Myocyte (in vitro differentiated cells): Measurements from ENCODE around the gene AMH. TPM values are rescaled to one million over a fixed set of nuclear protein-coding genes. Genes with fewer than 3 reads are reported as not detected.

Experiments
- DNase-seq: peaks from one replicate; pipeline ENCODE4 v3.0.0-alpha.2; 2012; ENCODE audit warnings: low read depth
- total RNA-seq: library from RNA; depleted of rRNA; stranded (reverse); fragments of >200 nt; gene quantifications from 2 replicates; pipeline ENCODE4 v1.2.3, GENCODE V29; 2014

The AMH gene
- total RNA-seq, 1 donor from 2014 or later = 5.1 TPM

GRCh38 chr19:2234996-2235380 lies 14.1 kb upstream of the AMH start:
- no peak for DNase-seq

GRCh38 chr19:2235381-2236063 lies 13.6 kb upstream of the AMH start:
- peak; percentile 37 for DNase-seq

- DNase-seq = no peak
Observed at GRCh38 chr19:2236064-2236313, 13.1 kb upstream of the AMH start.

- DNase-seq = peak; percentile 98
Observed at GRCh38 chr19:2236314-2237050, 12.6 kb upstream of the AMH start, which contains the start of the genes PLEKHJ1 and SF3A2. TSS of gene PLEKHJ1 (minus strand) at chr19:2236329. CDS start at chr19:2236248, 81 bp downstream. TSS of gene SF3A2 (plus strand) at chr19:2236824. CDS start at chr19:2243419, 6,595 bp downstream.

- no peak for DNase-seq
Observed at GRCh38 chr19:2237051-2237868, 11.9 kb upstream of the AMH start.

- DNase-seq = no peak
Observed at GRCh38 chr19:2237869-2238153, 11.3 kb upstream of the AMH start.

- no peak for DNase-seq
Observed at GRCh38 chr19:2239173-2239572, 9.9 kb upstream of the AMH start.

DNA sequence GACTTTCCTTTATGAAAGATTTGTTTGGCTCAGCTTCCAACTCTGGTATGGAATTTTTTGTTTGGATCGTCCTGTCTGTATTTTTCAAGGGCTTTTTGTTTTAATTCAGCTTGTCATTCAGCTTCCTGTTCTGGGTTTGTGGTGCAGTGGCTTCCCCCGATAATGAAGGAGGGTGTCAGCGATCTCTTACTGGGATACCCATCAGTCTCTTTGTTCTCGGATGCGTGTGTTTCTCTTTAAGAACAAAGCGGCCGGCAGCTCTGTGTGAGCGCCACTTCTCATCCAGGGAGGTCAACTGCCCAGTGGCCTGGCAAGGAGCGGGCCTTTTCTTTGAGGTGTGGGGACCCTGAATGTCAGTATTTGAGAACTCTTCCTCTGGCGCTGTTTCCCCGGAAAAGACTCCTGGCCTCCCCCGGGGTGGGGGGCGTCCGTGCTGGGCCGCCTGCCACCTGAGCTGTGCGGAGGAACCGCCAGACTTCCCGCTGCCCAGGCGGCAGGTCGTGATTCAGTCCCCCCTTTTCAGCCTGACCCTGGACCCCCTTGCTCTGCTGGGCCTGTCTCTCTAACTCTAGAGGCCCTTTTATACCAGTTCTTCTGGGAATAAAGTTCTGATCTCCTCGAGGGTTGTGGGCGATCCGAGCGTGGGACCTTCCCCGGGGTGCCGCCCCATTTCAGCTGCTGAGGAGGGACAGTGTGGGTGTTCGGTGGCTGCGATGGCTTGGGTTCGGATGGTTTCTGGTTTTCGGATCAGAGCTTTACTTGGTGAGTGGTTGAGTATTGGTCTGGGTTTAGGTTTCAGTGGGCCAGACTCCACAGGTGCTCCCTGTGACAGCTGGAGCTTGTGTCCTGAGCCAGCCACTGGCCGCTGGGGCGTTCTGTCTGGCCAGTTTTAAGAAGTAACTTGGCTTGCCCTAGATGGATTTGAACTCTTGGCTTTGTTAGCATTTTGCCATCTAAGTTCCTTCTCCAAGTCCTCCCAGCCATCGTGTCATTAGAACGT lies 9.1 kb upstream of the AMH start:
- DNase-seq = peak; percentile 91

- DNase-seq = peak; percentile 54
Observed at GRCh38 chr19:2240881-2241760, 8.0 kb upstream of the AMH start.

DNA sequence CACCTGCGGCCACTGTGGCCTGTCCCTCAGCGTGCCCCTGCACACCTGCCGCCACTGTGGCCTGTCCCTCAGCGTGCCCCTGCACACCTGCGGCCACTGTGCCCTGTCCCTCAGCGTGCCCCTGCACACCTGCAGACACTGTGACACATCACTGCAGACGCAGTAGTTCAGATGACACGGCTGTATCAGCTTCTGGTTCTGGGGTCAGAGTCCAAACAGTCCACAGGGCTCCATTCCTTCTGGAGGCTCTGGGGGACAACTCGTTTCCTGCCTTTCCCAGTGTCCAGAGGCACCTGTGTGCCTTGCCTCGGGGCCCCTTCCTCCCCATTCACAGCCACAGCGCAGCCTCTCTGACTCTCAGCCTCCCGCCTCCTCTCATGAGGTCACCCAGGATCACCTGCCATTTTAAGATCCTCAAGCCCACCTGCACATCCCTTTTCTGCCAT lies 7.0 kb upstream of the AMH start:
- no peak for DNase-seq

GRCh38 chr19:2242816-2243215 lies 6.3 kb upstream of the AMH start:
- DNase-seq = no peak

DNA sequence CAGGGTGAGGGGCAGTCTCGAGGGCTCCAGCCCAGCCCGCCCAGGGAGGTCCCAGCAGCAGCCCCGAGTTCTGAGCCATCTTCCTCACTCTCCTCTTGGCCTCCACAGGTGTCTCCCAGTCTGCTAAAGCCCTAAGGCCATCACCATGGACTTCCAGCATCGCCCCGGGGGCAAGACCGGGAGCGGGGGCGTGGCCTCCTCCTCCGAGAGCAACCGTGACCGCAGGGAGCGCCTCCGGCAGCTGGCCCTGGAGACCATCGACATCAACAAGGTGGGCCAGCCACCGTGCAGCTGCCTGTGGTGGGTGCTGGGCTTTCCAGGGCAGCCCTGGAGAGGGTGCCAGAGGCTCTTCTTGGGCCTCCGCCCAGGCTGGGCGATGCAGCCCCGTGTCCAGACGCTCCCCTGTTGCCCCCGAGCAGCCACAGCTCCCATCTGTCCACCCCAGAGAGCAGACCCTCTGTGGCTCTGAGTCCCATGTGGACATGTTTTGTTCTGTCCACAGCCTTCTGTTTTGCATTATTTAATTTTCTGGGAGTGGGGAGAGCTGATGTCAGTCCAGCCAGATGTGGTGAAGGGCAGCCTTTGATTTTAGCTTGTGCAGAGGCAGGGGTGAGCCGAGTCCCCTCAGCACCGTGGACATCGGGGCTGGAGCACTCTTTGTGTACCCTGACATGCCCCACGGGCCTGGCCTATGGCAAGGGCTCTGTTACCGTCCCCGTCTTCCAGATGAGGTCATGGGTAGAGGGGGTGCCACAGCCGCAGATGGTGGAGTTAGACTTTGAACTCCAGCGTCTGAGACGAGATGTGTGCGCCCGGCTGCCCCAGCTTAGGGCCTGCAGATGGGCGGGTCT lies 5.6 kb upstream of the AMH start:
- no peak for DNase-seq

DNA sequence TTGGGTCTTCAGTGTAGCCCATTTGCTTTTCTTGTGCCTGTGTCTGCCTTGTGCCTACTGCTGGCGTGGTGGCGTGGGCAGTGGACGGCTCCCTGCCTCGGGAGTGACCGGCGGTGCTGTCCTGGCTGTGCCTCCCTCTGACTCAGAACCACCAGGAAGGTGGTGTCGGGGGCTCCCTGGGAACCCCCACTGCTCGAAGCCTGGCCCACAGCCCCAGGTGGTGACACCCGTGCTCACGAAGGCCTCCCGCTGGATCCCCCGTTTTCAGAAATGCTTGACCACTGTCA lies 5.1 kb upstream of the AMH start:
- no peak for DNase-seq

- no peak for DNase-seq
Observed at GRCh38 chr19:2244486-2244885, 4.6 kb upstream of the AMH start.

- no peak for DNase-seq
Observed at GRCh38 chr19:2245273-2245672, 3.9 kb upstream of the AMH start.

DNA sequence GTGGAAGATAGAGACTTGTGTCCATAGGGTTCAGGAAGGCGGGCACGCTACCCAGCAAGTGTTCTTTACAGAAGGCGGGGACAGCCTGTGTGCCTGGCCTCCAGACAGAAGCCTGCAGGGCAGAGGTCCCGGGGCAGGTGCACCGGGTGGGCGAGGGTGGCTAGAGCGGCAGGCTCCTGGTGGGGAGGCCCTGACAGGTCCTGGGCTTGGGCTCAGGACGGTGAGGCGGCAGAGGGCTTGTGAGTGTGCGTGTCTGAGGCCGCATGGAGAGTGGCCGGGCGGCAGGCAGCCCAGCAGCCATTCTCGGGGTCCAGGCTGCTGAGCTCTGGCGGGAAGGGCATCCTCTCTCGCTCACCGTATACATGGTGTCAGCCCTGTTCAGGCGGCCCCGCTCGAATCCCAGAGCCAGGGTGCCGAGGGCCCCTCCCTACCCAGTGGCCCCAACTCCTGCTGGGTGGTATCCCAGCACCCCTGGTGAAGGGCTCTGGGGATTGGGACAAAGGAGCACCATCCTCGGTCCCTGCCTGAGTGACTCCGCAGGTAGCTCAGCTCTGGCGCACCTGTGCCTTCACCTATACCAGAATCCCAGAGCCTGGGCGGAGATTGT lies 3.0 kb upstream of the AMH start:
- DNase-seq = no peak

- no peak for DNase-seq
Observed at GRCh38 chr19:2246801-2247361, 2.2 kb upstream of the AMH start.

DNA sequence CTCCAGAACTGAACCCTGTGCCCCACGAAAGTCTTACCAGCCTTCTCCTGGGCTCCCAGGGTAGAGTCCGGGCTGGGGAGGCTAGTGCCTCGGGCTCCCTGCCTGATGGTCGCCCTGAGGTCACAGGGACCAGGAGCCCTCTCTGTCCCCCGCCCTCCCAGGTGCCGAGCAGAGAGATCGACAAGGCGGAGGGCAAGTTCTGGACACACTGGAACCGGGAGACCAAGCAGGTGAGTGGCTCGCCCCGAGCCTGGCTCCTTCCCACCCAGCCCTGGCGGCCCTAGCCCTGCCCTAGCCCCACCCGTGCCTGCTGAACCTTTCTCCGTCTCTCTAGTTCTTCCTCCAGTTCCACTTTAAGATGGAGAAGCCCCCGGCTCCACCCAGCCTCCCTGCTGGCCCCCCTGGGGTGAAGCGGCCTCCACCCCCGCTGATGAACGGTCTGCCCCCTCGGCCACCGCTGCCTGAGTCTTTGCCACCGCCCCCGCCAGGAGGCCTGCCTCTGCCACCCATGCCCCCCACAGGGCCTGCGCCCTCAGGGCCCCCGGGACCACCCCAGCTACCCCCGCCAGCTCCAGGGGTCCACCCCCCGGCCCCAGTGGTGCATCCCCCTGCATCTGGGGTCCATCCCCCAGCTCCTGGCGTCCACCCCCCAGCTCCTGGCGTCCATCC lies 1.6 kb upstream of the AMH start:
- no peak for DNase-seq
